ENCODE results near the gene CDC42EP1.
"Not testable (repeated sequence)": the region's sequence is repeated elsewhere in the genome, so short reads cannot be mapped to it uniquely, and the experiment has no call there.

Gene CDC42EP1, protein sequence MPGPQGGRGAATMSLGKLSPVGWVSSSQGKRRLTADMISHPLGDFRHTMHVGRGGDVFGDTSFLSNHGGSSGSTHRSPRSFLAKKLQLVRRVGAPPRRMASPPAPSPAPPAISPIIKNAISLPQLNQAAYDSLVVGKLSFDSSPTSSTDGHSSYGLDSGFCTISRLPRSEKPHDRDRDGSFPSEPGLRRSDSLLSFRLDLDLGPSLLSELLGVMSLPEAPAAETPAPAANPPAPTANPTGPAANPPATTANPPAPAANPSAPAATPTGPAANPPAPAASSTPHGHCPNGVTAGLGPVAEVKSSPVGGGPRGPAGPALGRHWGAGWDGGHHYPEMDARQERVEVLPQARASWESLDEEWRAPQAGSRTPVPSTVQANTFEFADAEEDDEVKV

DNA sequence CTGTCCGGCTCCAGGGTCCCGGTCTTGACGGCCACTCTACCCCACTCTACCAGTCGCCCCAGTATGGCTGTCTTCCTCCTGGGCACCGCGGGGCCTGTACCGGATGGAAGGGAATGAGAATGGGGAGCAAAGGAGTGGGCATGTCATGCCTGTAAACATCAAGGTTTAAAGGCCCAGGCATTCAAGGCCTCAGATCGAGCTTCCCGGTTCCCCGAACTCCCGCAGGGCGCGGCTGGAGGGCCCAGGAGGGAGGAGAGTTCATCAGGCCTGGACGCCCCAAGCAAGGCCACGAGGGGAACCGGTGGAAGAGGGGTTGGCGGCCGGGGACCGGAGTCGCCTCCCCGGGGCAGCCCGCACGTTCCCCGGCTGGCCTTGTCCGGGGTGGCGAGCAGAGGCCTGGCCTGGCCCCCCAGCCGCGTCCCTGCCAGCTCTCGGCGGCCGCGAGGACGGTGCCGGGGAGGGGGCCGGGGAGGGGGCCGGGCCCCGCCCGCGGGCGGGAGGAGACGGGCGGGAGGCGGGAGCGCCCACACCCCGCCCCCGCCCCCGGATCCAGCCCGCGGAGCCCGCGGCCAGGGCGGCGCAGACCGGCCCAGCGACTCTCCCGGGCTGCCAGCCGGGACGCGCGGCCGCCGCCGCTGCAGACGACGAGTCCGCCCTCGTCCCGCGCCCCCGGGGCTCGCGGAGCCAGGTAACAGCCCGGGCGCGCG lies at the start of gene CDC42EP1:
Gene CDC42EP1 (plus strand): TSS at position 580 of the 707 bp plus-strand sequence. CDS start 5,870 bp downstream, outside the sequence.
- peak; percentile 80 for DNase-seq (ENCODE audit: low spot score)

DNA sequence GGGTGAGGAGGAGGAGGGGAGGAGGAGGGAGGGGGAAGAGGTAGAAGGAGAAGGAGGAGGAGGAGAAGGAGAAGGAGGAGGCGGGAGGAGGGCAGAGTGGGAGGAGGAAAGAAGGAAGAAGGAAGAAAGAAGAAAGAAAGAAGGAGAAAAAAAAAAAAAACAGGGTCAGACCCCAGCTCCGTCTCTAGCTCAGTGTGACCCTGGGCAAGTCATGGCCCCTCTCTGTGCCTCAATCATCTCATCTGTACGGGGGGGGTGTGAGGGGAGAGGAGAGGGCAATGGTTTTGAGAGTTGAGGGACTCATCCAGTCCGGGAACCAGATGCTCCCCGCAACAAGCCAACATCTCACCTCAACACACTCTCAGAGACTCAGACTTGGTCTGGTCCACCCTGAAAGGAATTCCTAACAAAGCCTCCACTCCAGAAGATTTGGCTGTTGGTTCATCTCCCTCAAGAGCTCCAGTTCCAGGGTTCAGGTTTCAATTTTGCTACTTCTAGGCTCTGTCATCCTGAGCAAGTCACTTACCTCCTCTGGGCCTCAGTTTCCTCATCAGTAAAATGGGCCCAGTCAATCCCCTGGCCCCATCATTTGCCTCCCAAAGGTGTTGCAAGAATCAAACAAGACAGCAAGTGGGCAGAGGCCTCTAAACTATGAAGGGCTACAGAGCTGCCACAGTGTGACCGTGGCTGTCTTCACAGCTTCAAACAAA lies 48.7 kb upstream of the CDC42EP1 start:
- DNase-seq (ENCODE audit: low spot score) = no peak

DNA sequence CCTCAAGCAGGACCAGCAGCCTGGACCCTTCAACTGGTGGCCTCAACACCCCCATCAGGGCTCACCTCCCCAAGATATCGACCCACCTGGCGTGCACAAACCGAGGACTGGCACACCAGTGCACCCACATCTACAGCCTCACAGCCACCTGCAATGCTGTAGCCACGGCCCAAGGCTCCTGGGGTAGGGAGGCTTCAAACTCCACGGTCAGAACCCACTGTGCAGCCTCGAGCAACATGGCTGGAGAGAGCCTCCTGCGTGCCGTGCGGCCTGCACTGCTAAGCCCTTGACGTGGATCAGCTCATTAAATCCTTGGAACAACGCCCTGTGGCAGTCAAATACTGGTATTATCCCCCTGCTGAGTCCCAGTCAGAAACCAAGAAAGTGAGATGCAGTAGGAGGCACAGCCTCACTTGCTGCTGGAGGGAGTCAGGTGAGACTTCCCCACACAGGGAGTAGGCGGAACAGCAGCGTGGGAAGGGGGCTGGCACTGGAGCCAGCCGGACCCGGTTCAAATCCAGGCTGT lies 45.7 kb upstream of the CDC42EP1 start:
- DNase-seq (ENCODE audit: low spot score) = no peak

DNA sequence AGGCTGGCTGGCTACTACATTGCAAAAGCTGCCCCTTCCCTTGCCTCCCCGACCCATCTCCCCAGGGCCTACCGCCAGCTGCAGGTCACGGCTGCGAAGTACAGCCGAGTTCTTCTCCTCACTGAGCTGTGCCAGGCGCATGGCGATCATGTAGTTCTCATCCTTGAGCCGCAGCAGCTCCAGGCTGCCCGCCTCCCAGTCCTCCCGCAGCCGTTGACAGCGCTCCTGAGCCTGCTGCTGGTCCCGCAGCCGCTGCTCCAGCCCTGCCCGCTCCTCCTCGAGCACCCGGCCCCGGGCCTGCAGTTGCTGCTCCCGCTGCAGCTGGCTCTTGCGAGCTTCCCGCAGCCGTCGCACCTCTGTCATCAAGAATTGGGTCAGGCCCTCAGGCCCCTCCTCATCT lies 44.4 kb upstream of the CDC42EP1 start:
- no peak for DNase-seq (ENCODE audit: low spot score)

DNA sequence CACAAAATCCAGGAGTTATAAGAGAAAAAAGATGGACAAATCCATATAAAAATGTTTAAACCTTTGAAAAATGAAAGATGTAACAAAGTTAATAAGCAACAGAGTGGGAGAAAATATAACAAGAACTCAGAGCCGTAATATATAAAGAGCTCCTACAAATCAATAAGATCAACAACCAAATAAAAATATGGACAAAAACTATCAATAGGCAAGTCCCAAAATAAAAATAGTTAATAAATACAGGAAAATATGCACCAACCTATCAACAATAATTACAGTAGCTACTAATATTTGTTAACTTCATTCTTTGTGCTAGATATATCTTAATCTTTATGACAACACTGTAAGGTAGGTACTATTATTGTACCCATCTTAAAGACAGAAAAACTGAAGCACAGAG lies 43.8 kb upstream of the CDC42EP1 start:
- no peak for DNase-seq (ENCODE audit: low spot score)

DNA sequence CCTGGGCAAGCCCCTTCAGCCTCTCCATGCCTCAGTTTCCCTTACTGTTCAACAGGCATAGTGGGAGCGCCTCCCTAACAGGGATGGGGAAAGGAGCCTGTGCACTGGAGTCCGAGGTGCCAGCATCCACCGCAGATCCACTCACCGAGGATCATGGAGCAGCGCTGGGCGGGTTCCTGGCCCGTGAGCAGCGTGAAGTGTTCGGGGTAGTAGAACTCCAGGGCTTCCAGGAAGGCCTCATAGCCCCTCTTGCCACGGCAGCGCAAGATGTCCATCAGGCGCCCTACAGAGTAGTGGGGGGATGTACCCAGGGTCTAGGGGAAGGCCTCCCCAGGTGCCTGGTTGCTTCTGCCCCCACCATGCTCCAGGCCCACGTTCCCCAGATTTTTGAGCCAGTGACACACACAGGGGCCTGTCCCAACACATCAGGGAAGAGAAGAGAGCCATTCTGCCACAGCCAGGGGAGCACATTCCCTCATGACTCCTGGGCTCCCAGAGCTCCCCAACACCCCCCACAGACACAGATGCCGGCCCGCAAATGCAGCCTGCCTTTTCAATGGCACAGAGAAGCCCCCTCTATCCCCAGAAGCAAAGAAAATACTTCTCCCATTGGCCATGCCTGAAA lies 42.3 kb upstream of the CDC42EP1 start:
- DNase-seq (ENCODE audit: low spot score) = no peak

DNA sequence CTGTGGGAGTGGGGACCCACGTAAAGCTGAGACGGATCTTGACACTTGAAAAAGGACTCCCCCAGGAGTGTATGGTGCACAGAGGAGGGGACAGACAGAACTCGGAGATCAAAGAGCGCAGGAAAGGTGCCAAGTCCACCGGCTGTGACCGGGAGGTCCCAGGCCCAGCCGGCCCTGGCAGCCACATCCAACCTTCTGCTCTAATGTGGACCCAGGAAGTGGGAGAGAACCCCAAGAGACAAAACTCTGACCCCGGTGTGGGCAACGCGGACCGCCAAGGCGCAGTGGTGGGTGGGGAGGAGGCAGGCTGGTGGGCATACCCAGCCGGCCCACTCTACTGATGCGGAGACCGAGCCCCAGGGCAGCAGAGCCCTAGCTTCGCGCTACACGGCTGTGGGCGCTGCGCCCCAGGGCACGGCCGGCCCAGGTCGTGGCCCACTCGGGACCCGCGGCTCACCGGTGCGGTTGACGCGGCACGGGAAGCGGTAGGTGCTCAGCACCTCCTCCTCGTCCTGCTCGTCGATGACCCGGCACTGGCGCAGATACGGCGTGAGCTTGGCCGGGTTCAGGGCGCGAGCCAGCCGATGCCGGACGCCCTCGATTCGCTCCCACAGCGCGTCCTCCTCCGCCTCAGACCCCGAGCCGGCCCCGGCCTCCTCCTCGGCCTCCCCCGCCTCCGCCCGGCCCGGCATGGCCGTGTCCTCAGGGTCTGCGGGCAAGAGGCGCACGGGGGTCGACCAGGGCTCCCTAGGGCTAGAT lies 41.6 kb upstream of the CDC42EP1 start:
- DNase-seq (ENCODE audit: low spot score) = no peak

DNA sequence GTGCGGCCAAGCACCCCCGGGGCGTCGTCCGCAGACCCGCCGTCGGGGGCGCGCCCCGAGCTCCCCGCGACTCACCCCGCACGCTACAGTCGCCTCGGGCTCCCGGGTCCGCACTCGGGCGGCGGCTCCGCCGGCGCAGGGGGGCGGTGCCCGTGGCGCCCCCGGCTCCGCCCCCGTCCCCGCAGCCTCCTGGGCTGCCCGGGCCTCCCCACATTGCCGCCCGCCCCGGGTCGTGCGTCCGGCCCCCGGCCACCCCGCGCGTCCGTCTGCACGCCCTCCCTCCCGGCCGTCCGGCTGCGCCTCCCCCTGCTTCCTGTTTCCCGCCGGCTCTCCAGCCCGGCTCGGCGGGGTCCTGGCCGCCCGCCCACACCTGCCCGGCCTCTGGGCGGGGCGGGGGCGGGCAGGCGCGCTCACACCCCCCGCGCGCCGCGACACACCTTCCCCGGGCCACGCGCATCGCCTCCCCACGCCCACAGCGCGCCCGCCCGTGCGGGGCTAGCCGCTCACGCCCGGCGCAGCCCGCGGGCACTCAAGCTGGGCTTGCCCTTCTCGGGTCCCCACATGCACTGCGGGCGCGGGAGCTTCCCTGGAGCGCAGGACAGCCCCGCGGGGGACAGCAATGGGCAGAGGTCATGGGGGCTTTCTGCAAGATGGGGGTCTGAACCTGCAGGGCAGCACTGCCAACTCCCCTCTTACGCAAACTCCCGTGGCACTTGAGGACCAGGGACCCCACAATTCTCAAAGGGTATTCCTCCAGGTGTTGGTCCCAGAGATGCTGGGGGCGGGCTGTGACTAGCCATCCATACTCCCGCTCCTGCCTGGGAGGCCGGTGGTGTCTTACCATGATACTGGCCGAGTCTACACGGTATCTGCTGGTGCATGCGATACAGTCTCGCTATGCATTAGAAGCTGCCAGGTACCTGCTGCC lies 40.7 kb upstream of the CDC42EP1 start, which contains the start of gene CARD10:
Gene CARD10 (minus strand): TSS at position 148 of the 928 bp plus-strand sequence. CDS start 215 bp downstream, outside the sequence.
- DNase-seq (ENCODE audit: low spot score) = no peak

DNA sequence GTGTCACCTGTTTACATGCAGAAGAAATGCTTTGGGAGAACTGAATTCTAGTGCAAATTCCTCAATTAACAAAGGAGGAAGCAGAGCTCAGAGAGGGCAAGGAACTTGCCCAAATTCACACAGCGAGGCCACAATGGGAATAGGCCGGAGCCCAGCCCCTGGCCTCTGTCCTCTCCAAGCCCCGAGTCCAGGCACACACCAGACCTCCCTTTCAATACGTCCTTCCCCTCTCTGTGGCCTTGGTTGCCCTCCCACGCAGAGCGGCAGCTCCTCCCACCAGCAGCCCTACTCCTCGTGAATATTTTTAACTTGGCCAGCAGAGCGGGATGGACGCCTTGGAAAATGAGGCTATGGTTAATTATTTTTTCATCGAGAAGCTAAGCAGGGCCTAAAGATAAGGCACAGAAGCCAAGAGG lies 39.5 kb upstream of the CDC42EP1 start:
- no peak for DNase-seq (ENCODE audit: low spot score)

DNA sequence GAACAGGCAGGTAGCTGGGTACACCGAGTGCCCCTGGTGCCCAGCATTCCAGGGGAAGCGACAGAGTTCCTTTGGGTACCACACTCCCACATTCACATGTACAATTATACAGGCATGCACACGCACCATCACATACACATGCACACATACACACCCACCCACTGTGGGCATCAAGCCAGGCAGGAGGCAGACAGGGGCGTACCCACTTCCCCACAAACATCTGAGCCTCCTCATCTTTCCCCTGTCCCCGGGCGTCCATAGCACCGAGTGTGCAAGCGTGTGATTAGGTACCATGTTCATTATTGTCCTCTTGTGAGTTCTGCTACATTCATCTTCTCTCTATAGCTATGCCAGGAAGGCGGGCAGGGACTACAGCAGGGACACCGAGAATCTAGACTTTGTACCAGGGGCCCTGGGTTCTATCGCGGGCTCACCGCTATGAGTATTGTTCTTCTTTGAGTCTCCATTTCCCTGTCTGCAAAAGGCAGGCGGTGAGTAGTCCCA lies 39.0 kb upstream of the CDC42EP1 start:
- no peak for DNase-seq (ENCODE audit: low spot score)

DNA sequence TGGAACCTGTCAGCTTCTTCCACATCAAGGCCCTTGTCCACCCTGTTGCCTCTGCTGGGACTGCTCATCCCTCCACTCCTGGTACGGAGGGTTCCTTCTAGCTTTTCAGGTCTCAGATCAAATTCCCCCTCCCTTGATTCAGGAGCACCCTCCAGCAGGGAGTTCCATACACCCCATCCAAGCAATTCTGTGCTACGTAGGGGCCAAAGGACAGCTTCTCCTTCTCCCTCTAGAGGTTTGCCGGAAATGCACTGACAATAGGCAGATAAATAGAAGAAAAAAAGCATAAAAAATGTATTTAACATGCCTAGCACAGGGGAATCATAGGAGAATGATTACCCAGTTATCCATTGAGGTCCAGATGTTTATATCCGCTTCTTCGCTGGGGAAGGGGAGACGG lies 37.8 kb upstream of the CDC42EP1 start:
- no peak for DNase-seq (ENCODE audit: low spot score)

DNA sequence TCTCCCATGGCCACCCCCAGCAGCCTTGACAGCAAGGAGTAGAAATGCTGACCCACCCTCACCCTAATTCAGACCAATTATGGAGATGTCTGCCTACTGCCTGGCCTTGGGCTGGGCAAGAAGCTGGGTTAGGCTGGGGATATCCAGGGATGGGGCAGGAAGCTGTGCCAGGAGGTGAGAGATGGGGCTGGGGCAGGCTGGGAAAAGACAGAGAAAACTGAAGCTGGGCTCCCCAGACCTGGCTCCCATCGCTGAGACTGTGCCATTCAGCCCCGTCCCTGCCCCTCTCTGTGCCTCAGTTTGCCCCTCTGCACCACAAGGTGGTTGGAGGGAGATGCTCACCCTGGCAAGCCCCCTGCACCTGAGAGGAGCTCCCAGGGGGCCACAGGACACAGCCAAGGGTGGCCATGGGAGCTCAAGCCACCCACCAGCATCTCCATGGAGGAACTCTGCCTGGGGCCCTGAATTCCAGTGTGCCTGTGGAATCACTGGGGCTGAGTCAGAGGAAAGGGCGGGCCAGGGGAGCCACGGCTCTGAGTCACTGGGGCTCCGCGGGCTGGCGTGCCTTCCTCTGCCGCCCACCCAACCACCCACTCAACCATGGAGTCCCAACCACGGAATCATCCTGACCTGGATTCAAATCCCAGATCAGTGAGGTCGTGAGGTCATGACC lies 35.1 kb upstream of the CDC42EP1 start:
- DNase-seq (ENCODE audit: low spot score) = peak; percentile 92

DNA sequence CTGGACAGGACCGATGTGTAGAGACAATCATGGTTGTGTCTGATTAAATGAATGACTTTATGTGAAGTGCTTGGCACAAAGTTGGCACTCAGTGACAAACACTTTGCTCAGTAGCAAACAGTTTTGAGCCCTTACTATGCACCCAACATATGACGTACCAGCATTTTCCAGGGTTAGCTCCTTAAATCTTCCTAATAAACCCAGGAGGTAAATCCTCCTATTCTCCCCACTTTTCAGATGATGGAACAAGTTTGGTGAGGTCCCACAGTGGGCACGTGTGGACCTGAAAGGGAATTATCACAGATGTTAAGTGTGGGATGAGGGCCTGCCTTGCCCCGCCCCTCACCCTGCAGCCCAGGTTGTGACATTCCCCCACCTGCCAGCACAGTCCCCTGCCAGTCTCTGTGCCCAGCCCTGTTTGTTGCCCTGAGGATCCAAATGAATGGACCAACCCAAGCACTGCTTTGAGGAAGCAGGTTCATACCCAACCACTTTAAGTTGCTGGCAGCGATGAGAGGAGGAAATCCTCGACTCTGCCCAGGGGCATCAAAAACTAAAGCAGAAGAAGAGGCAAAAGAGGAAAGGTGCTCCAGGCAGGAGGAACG lies 34.4 kb upstream of the CDC42EP1 start:
- no peak for DNase-seq (ENCODE audit: low spot score)

DNA sequence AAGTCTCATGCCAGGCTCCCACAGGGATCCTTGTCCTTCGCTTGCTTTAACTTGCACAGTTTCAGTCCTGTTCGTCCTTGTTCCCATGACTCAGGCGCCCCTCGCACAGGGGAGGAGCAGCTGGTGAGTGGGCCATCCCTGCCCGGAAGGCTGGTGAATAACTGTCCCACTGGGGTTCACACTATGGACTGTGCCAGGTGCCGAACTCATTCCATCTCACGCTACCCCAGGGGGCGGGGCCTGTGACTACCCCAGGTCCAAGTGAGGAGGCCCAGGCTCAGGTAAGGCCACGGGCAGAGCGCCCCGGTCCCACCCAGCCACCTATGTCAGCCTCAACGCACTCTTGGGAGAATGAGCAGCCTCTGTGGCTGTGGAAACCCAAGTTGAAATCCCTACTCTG lies 33.9 kb upstream of the CDC42EP1 start:
- DNase-seq (ENCODE audit: low spot score) = no peak

DNA sequence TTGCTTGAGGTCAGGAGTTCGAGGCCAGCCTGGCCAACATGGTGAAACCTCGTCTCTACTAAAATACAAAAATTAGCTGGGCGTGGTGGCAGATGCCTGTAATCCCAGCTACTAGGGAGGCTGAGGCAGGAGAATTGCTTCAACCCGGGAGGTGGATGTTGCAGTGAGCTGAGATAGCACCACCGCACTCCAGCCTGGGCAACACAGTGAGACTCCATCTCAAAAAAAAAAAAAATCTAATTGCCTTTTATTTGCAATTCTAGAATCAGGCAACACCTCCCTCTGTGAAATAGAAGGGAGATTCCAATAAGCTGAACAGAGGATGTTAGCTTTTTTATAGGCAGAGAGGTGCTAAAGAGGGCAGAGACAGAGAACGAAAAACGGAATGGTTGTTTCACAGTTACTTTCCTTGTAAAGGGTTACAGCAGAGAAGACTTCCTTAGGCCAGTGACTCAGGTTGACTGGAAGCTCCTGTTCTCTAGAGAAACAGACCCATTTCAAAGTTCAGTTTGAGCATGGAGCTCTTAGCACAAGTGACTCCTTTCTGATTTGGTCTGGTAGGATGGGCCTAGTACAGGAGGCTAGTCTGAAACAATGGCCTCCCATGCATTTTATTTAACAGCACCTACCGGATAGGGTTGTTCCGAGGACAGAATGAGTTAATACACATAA lies 33.1 kb upstream of the CDC42EP1 start:
- not testable (repeated sequence) for DNase-seq (ENCODE audit: low spot score)

DNA sequence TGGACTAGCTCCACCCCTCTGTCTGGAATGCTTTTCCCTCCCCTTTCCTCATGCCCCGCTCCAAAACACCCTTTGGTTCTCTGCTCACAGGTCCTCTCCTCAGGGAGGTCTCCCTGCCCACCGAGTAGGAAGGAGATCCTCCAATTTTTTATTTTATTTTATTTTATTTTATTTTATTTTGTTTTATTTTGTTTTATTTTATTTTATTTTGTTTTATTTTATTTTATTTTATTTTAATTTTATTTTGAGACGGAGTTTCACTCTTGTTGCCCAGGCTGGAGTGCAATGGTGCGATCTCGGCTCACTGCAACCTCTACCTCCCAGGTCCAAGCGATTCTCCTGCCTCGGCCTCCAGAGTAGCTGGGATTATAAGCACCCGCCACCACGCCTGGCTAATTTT lies 32.3 kb upstream of the CDC42EP1 start:
- DNase-seq (ENCODE audit: low spot score) = not testable (repeated sequence)

DNA sequence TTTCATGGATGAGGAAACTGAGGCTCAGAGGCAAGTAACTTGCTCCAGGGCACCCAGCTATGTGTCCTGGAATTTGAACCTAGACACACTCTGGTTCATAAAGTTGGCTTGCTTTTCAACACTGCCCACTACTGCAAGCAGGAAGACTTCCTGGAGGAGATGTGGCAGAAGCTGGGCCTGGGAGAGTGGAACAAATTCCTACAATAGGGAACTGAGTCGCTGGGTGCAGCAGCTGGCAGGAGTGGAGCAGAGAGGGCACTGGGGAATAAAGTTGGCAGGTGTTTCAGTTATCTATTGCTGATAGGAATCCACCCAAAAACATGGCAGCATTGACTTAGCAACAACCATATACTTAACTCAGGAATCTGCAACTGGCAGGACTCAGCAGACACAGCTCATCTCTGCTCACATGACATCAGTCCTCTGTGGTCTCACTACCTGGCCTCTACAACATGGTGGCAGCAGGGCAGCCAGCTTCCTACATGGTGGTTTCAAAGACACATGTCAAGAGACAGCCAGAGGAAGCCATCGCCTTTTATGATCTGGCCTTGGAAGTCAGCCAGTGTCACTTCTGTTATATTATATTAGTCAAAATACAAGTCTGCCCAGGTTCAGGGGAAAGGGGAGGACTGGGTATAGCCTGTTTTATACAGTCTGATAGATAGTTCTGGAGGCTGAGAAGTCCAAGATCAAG lies 30.5 kb upstream of the CDC42EP1 start:
- no peak for DNase-seq (ENCODE audit: low spot score)

DNA sequence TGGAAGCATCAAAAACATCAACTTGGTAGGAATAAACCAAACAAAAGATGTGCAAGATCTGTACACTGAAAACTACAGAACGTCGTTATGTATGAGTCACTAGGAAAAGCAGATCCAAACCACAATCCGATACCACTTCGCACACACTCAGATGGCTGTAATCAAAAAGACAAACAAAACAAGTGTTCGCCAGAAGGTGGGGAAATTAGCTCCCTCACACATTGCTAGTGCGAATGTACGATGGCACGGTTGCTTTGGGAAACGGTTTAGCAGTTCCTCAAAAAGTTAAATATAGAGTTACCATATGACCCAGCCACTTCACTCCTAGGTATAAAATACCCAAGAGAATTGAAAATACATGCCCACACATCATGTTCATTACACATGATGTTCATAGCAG lies 26.3 kb upstream of the CDC42EP1 start:
- no peak for DNase-seq (ENCODE audit: low spot score)
